ENCODE results near the gene UNC5C.

- TF ChIP-seq POLR2AphosphoS5 (IDR thresholded peaks at IDR 0.05) = no peak
- no peak for TF ChIP-seq CTCF (IDR thresholded peaks at IDR 0.05 in 8 of 11, conservative IDR thresholded peaks at IDR 0.05 in 3 of 11)
These were observed 298.1 kb downstream of the UNC5C start for GRCh38 chr4:95250544-95251137.

All from spleen (tissue), 7 donors.